Lower lobe of right lung (tissue), 2 donors: Measurements from ENCODE around the gene SHMT2. TPM values are rescaled to one million over a fixed set of nuclear protein-coding genes. Genes with fewer than 3 reads are reported as not detected.

Experiments
- ATAC-seq, 2 donors: fragments of 200-7000 bp; cut with Tn5 transposase; one replicate each; pipeline ENCODE4 v1.9.1; 2020 to 2022; ENCODE audit warnings: mild to moderate bottlenecking in 2 of 2, moderate library complexity in 2 of 2
- DNase-seq: peaks from one replicate; pipeline ENCODE4 v3.0.0-alpha.2; 2020
- H3K27ac ChIP-seq: fragments of 200-600 bp; one replicate; pipeline ENCODE4 v1.8.0; 2022
- H3K27me3 ChIP-seq: fragments of 200-600 bp; one replicate; pipeline ENCODE4 v1.8.0; 2022; ENCODE audit warnings: low read depth
- H3K36me3 ChIP-seq: fragments of 200-600 bp; one replicate; pipeline ENCODE4 v1.8.0; 2022; ENCODE audit warnings: mild to moderate bottlenecking
- H3K4me1 ChIP-seq: fragments of 200-600 bp; one replicate; pipeline ENCODE4 v1.8.0; 2022
- H3K4me3 ChIP-seq: fragments of 200-600 bp; one replicate; pipeline ENCODE4 v1.8.0; 2022; ENCODE audit warnings: mild to moderate bottlenecking
- H3K9me3 ChIP-seq: fragments of 200-600 bp; one replicate; pipeline ENCODE4 v1.8.0; 2022
- intact Hi-C: fragments of 100-400 bp; cut with DNase I; formaldehyde crosslinking; loops from one replicate; pipeline ENCODE4 v1.11.0; 2022
- total RNA-seq: library from RNA; stranded (reverse); fragmentation: NEBNext Ultra II Directional; extraction: Animal tissue kit (Norgen Biotek cat#: 25700); gene quantifications from one replicate; pipeline ENCODE4 v1.2.1, GENCODE V29; 2021
- TF ChIP-seq, protein P1 (sequence below): fragments of 200-600 bp; IDR thresholded peaks from one replicate; pipeline ENCODE4 v1.8.0; 2022; ENCODE audit warnings: antibody characterized with exemption, mild to moderate bottlenecking
- donor health status: DM: no; HTN: yes; CAD: no; lungs with severe emphysema.

SHMT2 gene
- total RNA-seq, 1 donor from 2014 or later, result 66.6 TPM

DNA sequence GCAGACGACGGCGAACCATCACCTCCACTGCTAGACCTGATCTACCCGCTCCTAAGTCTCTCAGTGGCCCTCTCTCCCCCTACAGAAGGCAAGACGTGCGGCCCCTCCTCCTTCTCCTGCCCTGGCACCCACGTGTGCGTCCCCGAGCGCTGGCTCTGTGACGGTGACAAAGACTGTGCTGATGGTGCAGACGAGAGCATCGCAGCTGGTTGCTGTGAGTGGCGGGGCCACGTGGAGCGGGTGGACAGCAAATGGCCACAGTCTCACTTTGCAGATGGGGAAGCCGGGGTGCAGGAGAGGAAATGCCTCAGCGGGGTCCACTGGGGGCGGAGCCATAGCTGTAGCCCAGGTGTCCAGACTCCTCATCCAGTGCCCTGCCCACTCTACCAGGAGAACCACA lies 34.3 kb upstream of the SHMT2 start:
- no peak for DNase-seq
- Histone ChIP-seq H3K4me1 (peaks cover 6% of the 10 kb centered on the region), H3K4me3 (no peak overlapping the region), H3K36me3 (peaks cover 91% of the 10 kb centered on the region), H3K9me3 (no peaks in the 10 kb centered on the region), H3K27ac (no peak overlapping the region), H3K27me3 (no peaks in the 10 kb centered on the region)
- no peak for ATAC-seq
- TF ChIP-seq, protein P1, sequence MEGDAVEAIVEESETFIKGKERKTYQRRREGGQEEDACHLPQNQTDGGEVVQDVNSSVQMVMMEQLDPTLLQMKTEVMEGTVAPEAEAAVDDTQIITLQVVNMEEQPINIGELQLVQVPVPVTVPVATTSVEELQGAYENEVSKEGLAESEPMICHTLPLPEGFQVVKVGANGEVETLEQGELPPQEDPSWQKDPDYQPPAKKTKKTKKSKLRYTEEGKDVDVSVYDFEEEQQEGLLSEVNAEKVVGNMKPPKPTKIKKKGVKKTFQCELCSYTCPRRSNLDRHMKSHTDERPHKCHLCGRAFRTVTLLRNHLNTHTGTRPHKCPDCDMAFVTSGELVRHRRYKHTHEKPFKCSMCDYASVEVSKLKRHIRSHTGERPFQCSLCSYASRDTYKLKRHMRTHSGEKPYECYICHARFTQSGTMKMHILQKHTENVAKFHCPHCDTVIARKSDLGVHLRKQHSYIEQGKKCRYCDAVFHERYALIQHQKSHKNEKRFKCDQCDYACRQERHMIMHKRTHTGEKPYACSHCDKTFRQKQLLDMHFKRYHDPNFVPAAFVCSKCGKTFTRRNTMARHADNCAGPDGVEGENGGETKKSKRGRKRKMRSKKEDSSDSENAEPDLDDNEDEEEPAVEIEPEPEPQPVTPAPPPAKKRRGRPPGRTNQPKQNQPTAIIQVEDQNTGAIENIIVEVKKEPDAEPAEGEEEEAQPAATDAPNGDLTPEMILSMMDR, result no peak
- intact Hi-C loops, result no loop called here

DNA sequence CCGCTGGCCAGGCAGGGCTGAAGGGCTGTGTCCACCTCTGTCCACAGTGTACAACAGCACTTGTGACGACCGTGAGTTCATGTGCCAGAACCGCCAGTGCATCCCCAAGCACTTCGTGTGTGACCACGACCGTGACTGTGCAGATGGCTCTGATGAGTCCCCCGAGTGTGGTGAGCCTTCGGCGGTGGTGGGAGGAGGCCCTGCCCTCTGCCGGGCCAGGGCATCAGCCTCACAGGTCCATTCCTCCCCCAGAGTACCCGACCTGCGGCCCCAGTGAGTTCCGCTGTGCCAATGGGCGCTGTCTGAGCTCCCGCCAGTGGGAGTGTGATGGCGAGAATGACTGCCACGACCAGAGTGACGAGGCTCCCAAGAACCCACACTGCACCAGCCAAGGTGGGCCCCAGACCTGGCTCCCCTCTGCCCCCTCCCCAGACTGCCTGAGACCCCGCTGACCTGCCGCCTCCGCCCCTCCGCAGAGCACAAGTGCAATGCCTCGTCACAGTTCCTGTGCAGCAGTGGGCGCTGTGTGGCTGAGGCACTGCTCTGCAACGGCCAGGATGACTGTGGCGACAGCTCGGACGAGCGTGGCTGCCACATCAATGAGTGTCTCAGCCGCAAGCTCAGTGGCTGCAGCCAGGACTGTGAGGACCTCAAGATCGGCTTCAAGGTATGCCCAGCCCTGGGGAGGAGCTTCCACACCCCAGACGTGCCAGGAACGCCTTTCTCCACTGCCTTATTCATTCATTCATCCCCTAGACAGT lies 33.7 kb upstream of the SHMT2 start:
- H3K27me3 ChIP-seq, result no peaks in the 10 kb centered on the region
- no peaks in the 10 kb centered on the region for H3K4me1 ChIP-seq
- no peak for DNase-seq
- peaks cover 91% of the 10 kb centered on the region for H3K36me3 ChIP-seq
- no peak overlapping the region for H3K27ac ChIP-seq
- no peak for ATAC-seq
- intact Hi-C loops, result no loop called here
- H3K4me3 ChIP-seq, result no peak overlapping the region
- H3K9me3 ChIP-seq, result no peaks in the 10 kb centered on the region
- TF ChIP-seq, protein P1, result no peak

DNA sequence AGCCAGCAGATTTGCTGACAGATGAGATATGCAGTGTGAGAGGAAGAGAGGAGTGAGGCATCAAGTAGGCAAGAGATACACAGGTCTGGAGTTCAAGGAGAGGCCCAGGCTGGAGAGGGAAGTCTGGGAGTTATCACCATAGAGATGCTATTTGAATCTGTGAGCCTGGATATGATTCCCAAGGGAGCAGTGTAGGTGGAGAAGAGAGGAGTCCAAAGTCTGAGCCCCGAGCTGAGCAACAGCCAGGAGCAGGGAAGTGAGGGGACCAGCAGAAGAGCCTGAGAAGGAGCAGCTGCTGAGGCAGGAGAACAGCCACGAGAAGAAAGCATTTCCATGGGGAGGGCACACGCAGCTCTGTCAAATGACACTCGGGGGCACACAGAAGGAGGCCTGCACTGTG lies 33.1 kb upstream of the SHMT2 start:
- Histone ChIP-seq H3K36me3 (peaks cover 93% of the 10 kb centered on the region), H3K4me1 (no peaks in the 10 kb centered on the region), H3K27ac (no peak overlapping the region), H3K27me3 (no peaks in the 10 kb centered on the region), H3K9me3 (no peaks in the 10 kb centered on the region), H3K4me3 (no peak overlapping the region)
- ATAC-seq (no peak), DNase-seq (no peak)
- intact Hi-C loops, result no loop called here
- TF ChIP-seq, protein P1, result no peak

DNA sequence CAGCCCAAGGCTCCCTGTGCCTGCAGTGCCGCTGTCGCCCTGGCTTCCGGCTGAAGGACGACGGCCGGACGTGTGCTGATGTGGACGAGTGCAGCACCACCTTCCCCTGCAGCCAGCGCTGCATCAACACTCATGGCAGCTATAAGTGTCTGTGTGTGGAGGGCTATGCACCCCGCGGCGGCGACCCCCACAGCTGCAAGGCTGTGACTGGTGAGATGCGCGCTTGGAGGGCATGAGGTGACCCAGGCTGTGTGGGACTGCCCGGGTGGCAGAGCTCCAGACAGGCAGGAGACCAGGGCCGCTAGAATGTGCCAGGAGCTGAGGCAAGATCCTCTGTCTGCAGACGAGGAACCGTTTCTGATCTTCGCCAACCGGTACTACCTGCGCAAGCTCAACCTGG lies 32.6 kb upstream of the SHMT2 start:
- DNase-seq (no peak), ATAC-seq (no peak)
- no peak overlapping the region for H3K4me3 ChIP-seq
- no peaks in the 10 kb centered on the region for H3K4me1 ChIP-seq
- no peaks in the 10 kb centered on the region for H3K27me3 ChIP-seq
- H3K36me3 ChIP-seq, result peaks cover 98% of the 10 kb centered on the region
- no peaks in the 10 kb centered on the region for H3K9me3 ChIP-seq
- TF ChIP-seq, protein P1, result no peak
- intact Hi-C loops, result no loop called here
- H3K27ac ChIP-seq, result no peak overlapping the region

DNA sequence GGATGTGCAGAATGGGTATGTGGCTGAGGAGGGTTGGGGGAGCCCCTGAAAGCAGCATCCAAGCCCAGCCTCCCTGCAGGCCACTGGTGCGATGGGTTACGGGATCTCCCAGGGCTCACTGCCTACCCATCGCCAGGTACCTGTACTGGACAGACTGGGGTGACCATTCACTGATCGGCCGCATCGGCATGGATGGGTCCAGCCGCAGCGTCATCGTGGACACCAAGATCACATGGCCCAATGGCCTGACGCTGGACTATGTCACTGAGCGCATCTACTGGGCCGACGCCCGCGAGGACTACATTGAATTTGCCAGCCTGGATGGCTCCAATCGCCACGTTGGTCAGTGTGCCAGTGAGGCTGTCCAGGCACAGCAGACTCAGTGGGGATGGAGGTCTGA lies 31.2 kb upstream of the SHMT2 start:
- no peak for ATAC-seq
- H3K4me3 ChIP-seq, result no peak overlapping the region
- peaks cover 98% of the 10 kb centered on the region for H3K36me3 ChIP-seq
- intact Hi-C loops, result no loop called here
- no peak overlapping the region for H3K27ac ChIP-seq
- no peaks in the 10 kb centered on the region for H3K9me3 ChIP-seq
- no peaks in the 10 kb centered on the region for H3K27me3 ChIP-seq
- no peak for DNase-seq
- TF ChIP-seq, protein P1, result no peak
- H3K4me1 ChIP-seq, result no peaks in the 10 kb centered on the region
